Measurements from ENCODE around the gene NOS3.

The NOS3 gene

GRCh38 chr7:150952331-150953050 lies 38.3 kb upstream of the NOS3 start:
- DNase-seq (ENCODE audit: low read depth), result no peak

- no peak for DNase-seq (ENCODE audit: low read depth)
These were observed 37.5 kb upstream of the NOS3 start for GRCh38 chr7:150953061-150953997.

- no peak for DNase-seq (ENCODE audit: low read depth)
These were observed 36.4 kb upstream of the NOS3 start for GRCh38 chr7:150954201-150954985.

GRCh38 chr7:150954986-150955518 lies 35.8 kb upstream of the NOS3 start:
- DNase-seq (ENCODE audit: low read depth), result no peak

- DNase-seq (ENCODE audit: low read depth), result no peak
These were observed 35.1 kb upstream of the NOS3 start for GRCh38 chr7:150955519-150956394.

- DNase-seq (ENCODE audit: low read depth), result no peak
These were observed 34.3 kb upstream of the NOS3 start for GRCh38 chr7:150956395-150957132.

GRCh38 chr7:150957133-150958020 lies 33.4 kb upstream of the NOS3 start:
- no peak for DNase-seq (ENCODE audit: low read depth)

GRCh38 chr7:150958062-150958552 lies 32.7 kb upstream of the NOS3 start:
- no peak for DNase-seq (ENCODE audit: low read depth)

- no peak for DNase-seq (ENCODE audit: low read depth)
These were observed 32.2 kb upstream of the NOS3 start for GRCh38 chr7:150958597-150958996.

- DNase-seq (ENCODE audit: low read depth), result no peak
These were observed 31.7 kb upstream of the NOS3 start for GRCh38 chr7:150959081-150959480.

- DNase-seq (ENCODE audit: low read depth), result no peak
These were observed 30.8 kb upstream of the NOS3 start for GRCh38 chr7:150959739-150960734.

GRCh38 chr7:150961510-150962289 lies 29.1 kb upstream of the NOS3 start:
- no peak for DNase-seq (ENCODE audit: low read depth)

GRCh38 chr7:150962290-150962552 lies 28.6 kb upstream of the NOS3 start:
- no peak for DNase-seq (ENCODE audit: low read depth)

GRCh38 chr7:150962553-150963399 lies 28.0 kb upstream of the NOS3 start:
- peak; percentile 58 for DNase-seq (ENCODE audit: low read depth)

GRCh38 chr7:150963707-150964559 lies 26.9 kb upstream of the NOS3 start:
- no peak for DNase-seq (ENCODE audit: low read depth)

Data from activated T-cell treated with anti-CD3 and anti-CD28 coated beads for 48 hours (primary cell).